IMR-90 (cell line): ENCODE results near the gene ANKH. TPM values are rescaled to one million over a fixed set of nuclear protein-coding genes. Genes with fewer than 3 reads are reported as not detected.

ENCODE experiments used
- ATAC-seq: fragments of 200-7000 bp; cut with Tn5 transposase; 2 replicates; pipeline ENCODE4 v1.9.1; 2020; ENCODE audit warnings: low read depth, mild to moderate bottlenecking, moderate library complexity
- BruUV-seq: library from RNA; stranded (reverse); fragments of 400-500 nt; replicated peaks from 2 replicates; lab custom pipeline; 2021; lab: Mats Ljungman, UMichigan
- CTCF ChIA-PET: fragments of 300-600 bp; formaldehyde crosslinking; extraction: SDS; loops from one replicate; lab custom pipeline; 2021; ENCODE audit warnings: antibody characterized with exemption; lab: Yijun Ruan, JAX
- POLR2A ChIA-PET: fragments of 300-600 bp; sonication (Branson Sonifier 250); formaldehyde crosslinking; loops from one replicate; lab custom pipeline; 2022; ENCODE audit warnings: antibody characterized with exemption; ENCODE audit not compliant: unreplicated experiment; lab: Charles Lee
- DNase-seq: peaks from one replicate; pipeline ENCODE4 v3.0.0; 2013
- H2AFZ ChIP-seq: replicated peaks from 2 replicates; pipeline ENCODE3; 2013; ENCODE audit warnings: low read length, mild to moderate bottlenecking; ENCODE audit not compliant: poor library complexity
- H2AK5ac ChIP-seq: 2 replicates; pipeline ENCODE4 v1.6.1; 2013; ENCODE audit warnings: low read depth, low read length, inconsistent platforms
- H2AK9ac ChIP-seq: replicated peaks from 2 replicates; pipeline ENCODE3; 2013; ENCODE audit warnings: mild to moderate bottlenecking, low read depth, low read length, moderate library complexity; ENCODE audit not compliant: poor library complexity
- H2BK120ac ChIP-seq: 2 replicates; pipeline ENCODE4 v1.6.1; 2013; ENCODE audit warnings: low read depth, low read length, inconsistent platforms
- H2BK15ac ChIP-seq: 3 replicates; pipeline ENCODE4 v1.6.1; 2013; ENCODE audit warnings: low read depth, low read length, inconsistent platforms
- H2BK20ac ChIP-seq: 2 replicates; pipeline ENCODE4 v1.6.1; 2013; ENCODE audit warnings: low read depth, mild to moderate bottlenecking, inconsistent platforms, low read length, moderate library complexity
- H2BK5ac ChIP-seq: 2 replicates; pipeline ENCODE4 v1.6.1; 2013; ENCODE audit warnings: mild to moderate bottlenecking, low read depth, low read length, inconsistent platforms; ENCODE audit not compliant: poor library complexity, severe bottlenecking
- H3K14ac ChIP-seq: replicated peaks from 2 replicates; pipeline ENCODE4 v1.6.1; 2013; ENCODE audit warnings: low read depth, low read length, inconsistent platforms
- H3K18ac ChIP-seq: 2 replicates; pipeline ENCODE4 v1.6.1; 2013; ENCODE audit warnings: low read depth, low read length, control low read depth
- H3K23ac ChIP-seq: 2 replicates; pipeline ENCODE4 v1.6.1; 2013; ENCODE audit warnings: low read depth, low read length, inconsistent platforms
- H3K27ac ChIP-seq: 2 replicates; pipeline ENCODE4 v1.5.1; 2013; ENCODE audit warnings: mild to moderate bottlenecking, control low read depth, low read length; ENCODE audit not compliant: insufficient read depth
- H3K27me3 ChIP-seq: 2 replicates; pipeline ENCODE4 v1.6.1; 2013; ENCODE audit warnings: low read length; ENCODE audit not compliant: control insufficient read depth, insufficient read depth
- H3K36me3 ChIP-seq: 2 replicates; pipeline ENCODE4 v1.6.1; 2013; ENCODE audit warnings: low read length, mixed read lengths; ENCODE audit not compliant: control insufficient read depth, insufficient read depth
- H3K4ac ChIP-seq: 2 replicates; pipeline ENCODE4 v1.6.1; 2013; ENCODE audit warnings: low read depth, low read length, inconsistent platforms
- H3K4me1 ChIP-seq: 2 replicates; pipeline ENCODE4 v1.6.1; 2013; ENCODE audit warnings: low read length, mixed read lengths; ENCODE audit not compliant: control insufficient read depth, insufficient read depth
- H3K4me2 ChIP-seq: 2 replicates; pipeline ENCODE4 v1.6.1; 2013; ENCODE audit warnings: low read depth, mild to moderate bottlenecking, control low read depth, low read length, moderate library complexity
- H3K4me3 ChIP-seq: 2 replicates; pipeline ENCODE4 v1.5.1; 2013; ENCODE audit warnings: low read depth, mild to moderate bottlenecking, control low read depth, low read length, moderate library complexity; ENCODE audit not compliant: insufficient read depth
- H3K56ac ChIP-seq: 2 replicates; pipeline ENCODE4 v1.6.1; 2013; ENCODE audit warnings: low read length, inconsistent platforms; ENCODE audit not compliant: insufficient read depth; ENCODE audit errors: extremely low read depth
- H3K79me1 ChIP-seq, 2 experiments: 2 replicates each; pipeline ENCODE4 v1.6.1; 2013; ENCODE audit warnings: low read length in 2 of 2, inconsistent platforms in 1 of 2, low read depth in 1 of 2
- H3K9ac ChIP-seq: 2 replicates; pipeline ENCODE4 v1.6.1; 2013; ENCODE audit warnings: low read depth, low read length, control low read depth
- H3K9me1 ChIP-seq: 2 replicates; pipeline ENCODE4 v1.6.1; 2013; ENCODE audit warnings: low read length, inconsistent platforms; ENCODE audit not compliant: insufficient read depth
- H3K9me3 ChIP-seq: 2 replicates; pipeline ENCODE4 v1.6.1; 2013; ENCODE audit warnings: low read length; ENCODE audit not compliant: control insufficient read depth, insufficient read depth
- H4K20me1 ChIP-seq: 2 replicates; pipeline ENCODE4 v1.6.1; 2013; ENCODE audit warnings: low read length, inconsistent platforms; ENCODE audit not compliant: insufficient read depth
- H4K5ac ChIP-seq: 2 replicates; pipeline ENCODE4 v1.6.1; 2013; ENCODE audit warnings: mild to moderate bottlenecking, low read depth, low read length, control low read depth
- H4K8ac ChIP-seq, 2 experiments: 2 replicates each; pipeline ENCODE4 v1.6.1; 2013; ENCODE audit warnings: low read depth in 2 of 2, low read length in 2 of 2, control low read depth in 1 of 2, inconsistent platforms in 1 of 2
- H4K91ac ChIP-seq: 2 replicates; pipeline ENCODE4 v1.6.1; 2013; ENCODE audit warnings: low read depth, low read length, inconsistent platforms; ENCODE audit not compliant: insufficient read depth
- BHLHE40 ChIP-seq: fragments of 150-350 bp; IDR thresholded peaks from 2 replicates; pipeline ENCODE4 v1.6.1; 2016; ENCODE audit warnings: mild to moderate bottlenecking, low read depth, low read length
- CEBPB ChIP-seq: IDR thresholded peaks from 2 replicates; pipeline ENCODE4 v1.6.1; 2012; ENCODE audit warnings: low read depth, low read length, improper control_type of control experiment
- CHD1 ChIP-seq: IDR thresholded peaks from 2 replicates; pipeline ENCODE4 v1.6.1; 2012; ENCODE audit warnings: low read depth, low read length, improper control_type of control experiment
- MAFK ChIP-seq: IDR thresholded peaks from 2 replicates; pipeline ENCODE4 v1.6.1; 2012; ENCODE audit warnings: low read depth, low read length, improper control_type of control experiment
- MAZ ChIP-seq: IDR thresholded peaks from 2 replicates; pipeline ENCODE4 v1.6.1; 2012; ENCODE audit warnings: low read depth, mild to moderate bottlenecking, low read length, improper control_type of control experiment, moderate library complexity, borderline replicate concordance
- NFE2L2 ChIP-seq: fragments of 150-350 bp; IDR thresholded peaks from 2 replicates; pipeline ENCODE4 v1.6.1; 2016; ENCODE audit warnings: low read depth, mild to moderate bottlenecking, low read length
- POLR2A ChIP-seq: IDR thresholded peaks from 2 replicates; pipeline ENCODE4 v1.6.1; 2012; ENCODE audit warnings: mild to moderate bottlenecking, low read depth, low read length
- SMC3 ChIP-seq: fragments of 150-350 bp; IDR thresholded peaks from 2 replicates; pipeline ENCODE4 v1.6.1; 2016; ENCODE audit warnings: low read depth, mild to moderate bottlenecking, antibody characterized with exemption, low read length, moderate library complexity
- WGBS, 2 experiments: methylation state at CpG; one replicate each; pipeline versions ENCODE4 v1.1.5 to v1.1.7; 2013; ENCODE audit warnings: missing lambda C conversion rate in 2 of 2; ENCODE audit not compliant: insufficient read length in 1 of 2; ENCODE audit errors: extremely low coverage in 2 of 2; 5-methylcytosine and 5-hydroxymethylcytosine counted together
- dilution Hi-C: fragments of 300-500 bp; cut with HindIII; formaldehyde crosslinking; loops from one replicate; pipeline ENCODE4 v1.14.3; 2018; ENCODE audit warnings: low sequenced_read_pairs; ENCODE audit not compliant: unreplicated experiment
- in situ Hi-C: fragments of 300-500 bp; cut with MboI; formaldehyde crosslinking; loops from 3 replicates; pipeline ENCODE4 v1.14.3; 2019; ENCODE audit warnings: low sequenced_read_pairs, inconsistent platforms, mixed read lengths
- intact Hi-C: fragments of 100-400 bp; cut with micrococcal nuclease; formaldehyde crosslinking; loops from 2 replicates; pipeline ENCODE4 v1.10.0; 2022
- polyA plus RNA-seq, 3 experiments: library from polyadenylated mRNA; depleted of rRNA; stranded (reverse); fragments of >200 nt; gene quantifications; 2 replicates each; pipeline ENCODE4 v1.2.3, GENCODE V29; 2012; ENCODE audit warnings: low replicate concordance in 1 of 3
- total RNA-seq: library from RNA; depleted of rRNA; stranded (reverse); fragments of >200 nt; gene quantifications from 2 replicates; pipeline ENCODE4 v1.2.3, GENCODE V29; 2012
- TF ChIP-seq, protein P1 (sequence below): fragments of 150-350 bp; IDR thresholded peaks from 2 replicates; pipeline ENCODE4 v1.6.1; 2016; ENCODE audit warnings: low read depth, mild to moderate bottlenecking, low read length, moderate library complexity, borderline replicate concordance
- TF ChIP-seq, protein P2 (sequence below): fragments of 150-350 bp; IDR thresholded peaks from 2 replicates; pipeline ENCODE4 v1.6.1; 2017; ENCODE audit warnings: mild to moderate bottlenecking, antibody characterized with exemption, low read length, low read depth

Gene ANKH
- total and polyA plus RNA-seq, 2 of the 4 experiments (the other 2 are of a cell fraction): 5.2 to 17.2 TPM

DNA sequence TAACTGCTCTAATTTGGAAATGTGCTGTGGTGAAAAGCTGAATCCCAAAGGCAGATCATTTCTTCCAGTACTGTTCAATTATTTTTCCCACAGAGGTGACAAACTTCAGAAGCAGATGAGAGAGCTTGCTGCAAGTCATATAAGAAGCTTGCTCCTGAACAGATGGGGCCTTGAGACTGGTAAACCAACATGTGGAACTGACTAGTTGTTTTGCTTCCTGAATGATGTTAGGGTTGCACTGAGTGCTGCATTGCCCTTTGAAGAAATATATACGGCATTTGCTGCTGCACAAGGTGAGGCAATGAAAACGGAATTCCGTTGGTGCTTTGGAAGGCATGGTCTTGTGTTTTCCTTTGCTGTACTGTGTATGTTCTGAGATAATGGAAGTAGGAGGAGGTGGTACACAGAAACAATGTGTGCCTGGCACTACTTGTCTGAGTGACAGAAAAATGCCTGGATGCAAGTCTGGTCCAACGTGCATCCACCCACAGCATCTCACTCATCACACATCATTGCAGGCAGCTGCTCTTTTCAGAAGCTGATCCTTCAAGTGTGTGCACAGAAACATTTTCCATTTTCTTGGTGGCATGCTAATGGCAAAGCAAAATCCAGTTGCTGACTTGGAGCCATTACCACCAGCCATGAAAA lies 76.9 kb downstream of the ANKH start:
- Histone ChIP-seq H2AK5ac (no peak overlapping the region), H3K4ac (no peak overlapping the region), H2BK20ac (no peak overlapping the region), H3K9ac (no peak overlapping the region), H4K5ac (no peak overlapping the region), H3K79me1 (no peaks in the 10 kb centered on the region), H3K56ac (no peak overlapping the region), H2BK120ac (no peak overlapping the region), H4K8ac (no peak overlapping the region), H3K27ac (no peak overlapping the region), H2BK5ac (no peak overlapping the region), H3K36me3 (no peaks in the 10 kb centered on the region), H3K18ac (no peak overlapping the region), H4K20me1 (no peaks in the 10 kb centered on the region), H3K4me2 (no peak overlapping the region), H2AFZ (no peak overlapping the region), H3K9me1 (no peaks in the 10 kb centered on the region), H3K27me3 (no peaks in the 10 kb centered on the region), H3K23ac (no peak overlapping the region), H3K9me3 (no peaks in the 10 kb centered on the region), H3K4me3 (no peak overlapping the region), H2BK15ac (no peak overlapping the region), H2AK9ac (no peak overlapping the region), H3K14ac (no peak overlapping the region), H3K4me1 (peaks cover 3% of the 10 kb centered on the region; the same call in 1 of the 2 replicates), H4K91ac (no peak overlapping the region)
- dilution Hi-C loops: no loop called here
- no peak for ATAC-seq
- ChIA-PET CTCF (interaction anchor here (1.5 kb wide), 1 partner anchor 12 kb away, joined by 3 read pairs; no protein-coding TSS in a partner anchor), POLR2A (interaction anchor here (0.6 kb wide), 1 partner anchor 266 kb away, joined by 3 read pairs; no protein-coding TSS in a partner anchor)
- TF ChIP-seq BHLHE40 (no peak), CHD1 (no peak), MAFK (no peak), CEBPB (no peak), MAZ (no peak), NFE2L2 (no peak), POLR2A (no peak), SMC3 (no peak)
- TF ChIP-seq, protein P1, sequence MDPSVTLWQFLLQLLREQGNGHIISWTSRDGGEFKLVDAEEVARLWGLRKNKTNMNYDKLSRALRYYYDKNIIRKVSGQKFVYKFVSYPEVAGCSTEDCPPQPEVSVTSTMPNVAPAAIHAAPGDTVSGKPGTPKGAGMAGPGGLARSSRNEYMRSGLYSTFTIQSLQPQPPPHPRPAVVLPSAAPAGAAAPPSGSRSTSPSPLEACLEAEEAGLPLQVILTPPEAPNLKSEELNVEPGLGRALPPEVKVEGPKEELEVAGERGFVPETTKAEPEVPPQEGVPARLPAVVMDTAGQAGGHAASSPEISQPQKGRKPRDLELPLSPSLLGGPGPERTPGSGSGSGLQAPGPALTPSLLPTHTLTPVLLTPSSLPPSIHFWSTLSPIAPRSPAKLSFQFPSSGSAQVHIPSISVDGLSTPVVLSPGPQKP: no peak
- TF ChIP-seq, protein P2, sequence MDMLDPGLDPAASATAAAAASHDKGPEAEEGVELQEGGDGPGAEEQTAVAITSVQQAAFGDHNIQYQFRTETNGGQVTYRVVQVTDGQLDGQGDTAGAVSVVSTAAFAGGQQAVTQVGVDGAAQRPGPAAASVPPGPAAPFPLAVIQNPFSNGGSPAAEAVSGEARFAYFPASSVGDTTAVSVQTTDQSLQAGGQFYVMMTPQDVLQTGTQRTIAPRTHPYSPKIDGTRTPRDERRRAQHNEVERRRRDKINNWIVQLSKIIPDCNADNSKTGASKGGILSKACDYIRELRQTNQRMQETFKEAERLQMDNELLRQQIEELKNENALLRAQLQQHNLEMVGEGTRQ: no peak
- BruUV-seq: no TSS peak
- WGBS, 2 experiments: 80% methylated on average over 3 of the region's 4 CpGs; no CpG with 5 or more reads in 1 of the 2 experiments
- intact Hi-C loops: no loop called here
- in situ Hi-C loops: no loop called here
- no peak for DNase-seq
